ENCODE results near the gene NUP153.

The NUP153 gene

DNA sequence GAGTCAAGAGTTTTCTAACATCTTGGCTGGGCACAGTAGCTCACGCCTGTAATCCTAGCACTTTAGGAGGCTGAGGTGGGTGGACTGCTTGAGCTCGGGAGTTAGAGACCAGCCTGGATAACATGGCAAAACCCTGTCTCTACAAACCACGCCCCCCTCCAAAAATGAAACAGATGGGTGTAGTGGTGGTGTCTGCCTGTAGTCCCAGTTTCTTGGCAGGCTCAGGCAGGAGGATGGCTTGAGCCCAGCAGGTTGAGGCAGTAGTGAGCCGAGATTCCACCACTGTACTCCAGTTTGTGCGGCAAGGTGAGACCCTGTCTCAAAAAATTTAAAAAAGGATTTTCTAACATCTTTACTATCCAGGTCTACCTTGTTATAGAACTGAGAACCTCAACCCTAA, 84.6 kb downstream of the NUP153 start:
- Histone ChIP-seq H3K79me1 (replicated peaks; ENCODE audit: low read length, poor library complexity, severe bottlenecking) (peaks cover 22% of the 10 kb centered on the region), H4K91ac (ENCODE audit: low read length) (no peak overlapping the region), H3K9me3 (ENCODE audit: control insufficient read depth, low read length) (no peaks in the 10 kb centered on the region), H3K23ac (ENCODE audit: low read length in 2 of 2) (no peak overlapping the region), H2BK15ac (ENCODE audit: low read depth, poor library complexity, severe bottlenecking) (no peak overlapping the region), H2BK5ac (ENCODE audit: low read depth, low read length, poor library complexity, severe bottlenecking) (no peak overlapping the region), H3K27ac (ENCODE audit: low read length, poor library complexity, severe bottlenecking) (no peak overlapping the region), H3K27me3 (ENCODE audit: control insufficient read depth in 1 of 2, insufficient read depth in 1 of 2, low read length in 2 of 2) (no peaks in the 10 kb centered on the region), H4K8ac (ENCODE audit: low read length) (no peak overlapping the region), H2AK5ac (ENCODE audit: low read length, severe bottlenecking) (no peak overlapping the region), H2BK12ac (ENCODE audit: low read length in 2 of 2) (no peak overlapping the region), H3K36me3 (ENCODE audit: control insufficient read depth in 1 of 2, insufficient read depth in 2 of 2, low read depth in 1 of 2, low read length in 2 of 2) (peaks cover 17 to 85% of the 10 kb centered on the region in 2 experiments), H2BK120ac (ENCODE audit: low read depth, low read length) (no peak overlapping the region), H3K4me3 (ENCODE audit: insufficient read depth in 1 of 2, low read depth in 1 of 2, low read length in 2 of 2) (no peak overlapping the region), H3K14ac (ENCODE audit: low read length in 2 of 2) (no peak overlapping the region), H3K18ac (ENCODE audit: low read depth in 1 of 2, low read length in 2 of 2) (no peak overlapping the region), H2AFZ (ENCODE audit: low read depth, low read length) (no peak overlapping the region), H3K4me2 (ENCODE audit: low read length, poor library complexity, severe bottlenecking) (no peak overlapping the region), H3K9ac (ENCODE audit: low read length) (no peak overlapping the region), H3K4ac (ENCODE audit: low read depth in 1 of 2, low read length in 2 of 2) (no peak overlapping the region), H3K4me1 (ENCODE audit: control insufficient read depth, insufficient read depth, low read depth, low read length) (no peaks in the 10 kb centered on the region)
- DNase-seq, result no peak
- WGBS, result 96% methylated on average over 3 of the region's 5 CpGs

DNA sequence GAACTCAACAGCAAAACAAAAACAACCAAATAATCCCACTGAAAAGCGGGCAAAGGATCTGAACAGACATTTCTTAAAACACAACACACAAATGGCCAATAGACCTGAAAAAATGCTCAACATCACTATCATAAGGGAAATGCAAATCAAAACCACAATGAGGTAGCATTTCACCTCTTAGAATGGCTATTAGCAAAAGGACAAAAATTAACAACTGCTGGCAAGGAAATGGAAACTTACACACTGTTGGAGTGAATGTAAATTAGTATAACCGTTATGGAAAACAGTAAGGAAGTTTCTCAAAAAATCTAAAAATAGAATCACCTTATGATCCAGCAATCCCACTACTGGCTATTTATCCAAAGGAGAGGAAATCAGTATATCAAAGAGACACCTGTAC, 85.7 kb downstream of the NUP153 start:
- no peak overlapping the region for H3K4me2 ChIP-seq (ENCODE audit: low read length, poor library complexity, severe bottlenecking)
- H2AK5ac ChIP-seq (ENCODE audit: low read length, severe bottlenecking), result no peak overlapping the region

GRCh38 chr6:17615794-17616193, 90.9 kb downstream of the NUP153 start:
- Histone ChIP-seq H3K36me3 (ENCODE audit: control insufficient read depth in 1 of 2, insufficient read depth in 2 of 2, low read depth in 1 of 2, low read length in 2 of 2) (peaks cover 11 to 76% of the 10 kb centered on the region in 2 experiments), H3K4ac (ENCODE audit: low read depth in 1 of 2, low read length in 2 of 2) (no peak overlapping the region), H3K18ac (ENCODE audit: low read depth in 1 of 2, low read length in 2 of 2) (no peak overlapping the region), H3K27me3 (ENCODE audit: control insufficient read depth in 1 of 2, insufficient read depth in 1 of 2, low read length in 2 of 2) (no peaks in the 10 kb centered on the region), H3K9ac (ENCODE audit: low read length) (no peak overlapping the region), H3K14ac (ENCODE audit: low read length in 2 of 2) (no peak overlapping the region), H3K23ac (ENCODE audit: low read length in 2 of 2) (no peak overlapping the region), H3K4me3 (ENCODE audit: insufficient read depth in 1 of 2, low read depth in 1 of 2, low read length in 2 of 2) (no peak overlapping the region), H2BK15ac (ENCODE audit: low read depth, poor library complexity, severe bottlenecking) (no peak overlapping the region), H2BK12ac (ENCODE audit: low read length in 2 of 2) (no peak overlapping the region), H3K79me1 (replicated peaks; ENCODE audit: low read length, poor library complexity, severe bottlenecking) (peaks cover 15% of the 10 kb centered on the region), H2AK5ac (ENCODE audit: low read length, severe bottlenecking) (no peak overlapping the region), H2AFZ (ENCODE audit: low read depth, low read length) (no peak overlapping the region), H3K4me2 (ENCODE audit: low read length, poor library complexity, severe bottlenecking) (no peak overlapping the region), H2BK120ac (ENCODE audit: low read depth, low read length) (no peak overlapping the region), H4K91ac (ENCODE audit: low read length) (no peak overlapping the region), H3K4me1 (ENCODE audit: control insufficient read depth, insufficient read depth, low read depth, low read length) (no peaks in the 10 kb centered on the region), H2BK5ac (ENCODE audit: low read depth, low read length, poor library complexity, severe bottlenecking) (no peak overlapping the region), H4K8ac (ENCODE audit: low read length) (no peak overlapping the region), H3K9me3 (ENCODE audit: control insufficient read depth, low read length) (no peaks in the 10 kb centered on the region), H3K27ac (ENCODE audit: low read length, poor library complexity, severe bottlenecking) (no peak overlapping the region)
- 96% methylated on average over 2 of the region's 4 CpGs for WGBS
- no peak for DNase-seq

More for the DNA sequence above, 85.7 kb downstream of the NUP153 start:
- DNase-seq, result no peak
- H3K4me3 ChIP-seq (ENCODE audit: insufficient read depth in 1 of 2, low read depth in 1 of 2, low read length in 2 of 2), result no peak overlapping the region
- no peak overlapping the region for H2BK5ac ChIP-seq (ENCODE audit: low read depth, low read length, poor library complexity, severe bottlenecking)
- H3K4ac ChIP-seq (ENCODE audit: low read depth in 1 of 2, low read length in 2 of 2), result no peak overlapping the region
- H3K18ac ChIP-seq (ENCODE audit: low read depth in 1 of 2, low read length in 2 of 2), result no peak overlapping the region
- no peaks in the 10 kb centered on the region for H3K9me3 ChIP-seq (ENCODE audit: control insufficient read depth, low read length)
- H4K8ac ChIP-seq (ENCODE audit: low read length), result no peak overlapping the region
- no peak overlapping the region for H2BK120ac ChIP-seq (ENCODE audit: low read depth, low read length)
- H3K4me1 ChIP-seq (ENCODE audit: control insufficient read depth, insufficient read depth, low read depth, low read length), result no peaks in the 10 kb centered on the region
- H3K79me1 ChIP-seq (replicated peaks; ENCODE audit: low read length, poor library complexity, severe bottlenecking), result peaks cover 26% of the 10 kb centered on the region
- no peak overlapping the region for H3K9ac ChIP-seq (ENCODE audit: low read length)
- H3K14ac ChIP-seq (ENCODE audit: low read length in 2 of 2), result no peak overlapping the region
- no peak overlapping the region for H2BK15ac ChIP-seq (ENCODE audit: low read depth, poor library complexity, severe bottlenecking)
- no peaks in the 10 kb centered on the region for H3K27me3 ChIP-seq (ENCODE audit: control insufficient read depth in 1 of 2, insufficient read depth in 1 of 2, low read length in 2 of 2)
- H3K36me3 ChIP-seq (ENCODE audit: control insufficient read depth in 1 of 2, insufficient read depth in 2 of 2, low read depth in 1 of 2, low read length in 2 of 2), result peaks cover 23 to 85% of the 10 kb centered on the region in 2 experiments
- no peak overlapping the region for H3K23ac ChIP-seq (ENCODE audit: low read length in 2 of 2)
- no peak overlapping the region for H3K27ac ChIP-seq (ENCODE audit: low read length, poor library complexity, severe bottlenecking)
- no peak overlapping the region for H2AFZ ChIP-seq (ENCODE audit: low read depth, low read length)
- H2BK12ac ChIP-seq (ENCODE audit: low read length in 2 of 2), result no peak overlapping the region
- WGBS, result 100% methylated on average over 1 of the region's 2 CpGs
- no peak overlapping the region for H4K91ac ChIP-seq (ENCODE audit: low read length)

GRCh38 chr6:17612048-17612447, 94.7 kb downstream of the NUP153 start:
- H3K4me3 ChIP-seq (ENCODE audit: insufficient read depth in 1 of 2, low read depth in 1 of 2, low read length in 2 of 2), result no peak overlapping the region
- 97% methylated on average over 3 of the region's 4 CpGs for WGBS
- no peak overlapping the region for H3K27ac ChIP-seq (ENCODE audit: low read length, poor library complexity, severe bottlenecking)
- no peak overlapping the region for H2AK5ac ChIP-seq (ENCODE audit: low read length, severe bottlenecking)
- no peaks in the 10 kb centered on the region for H3K9me3 ChIP-seq (ENCODE audit: control insufficient read depth, low read length)
- H3K4ac ChIP-seq (ENCODE audit: low read depth in 1 of 2, low read length in 2 of 2), result no peak overlapping the region
- DNase-seq, result no peak
- H3K4me2 ChIP-seq (ENCODE audit: low read length, poor library complexity, severe bottlenecking), result no peak overlapping the region
- no peak overlapping the region for H2BK120ac ChIP-seq (ENCODE audit: low read depth, low read length)
- H4K8ac ChIP-seq (ENCODE audit: low read length), result no peak overlapping the region
- no peak overlapping the region for H2BK5ac ChIP-seq (ENCODE audit: low read depth, low read length, poor library complexity, severe bottlenecking)
- H2BK12ac ChIP-seq (ENCODE audit: low read length in 2 of 2), result no peak overlapping the region
- H3K36me3 ChIP-seq (ENCODE audit: control insufficient read depth in 1 of 2, insufficient read depth in 2 of 2, low read depth in 1 of 2, low read length in 2 of 2), result peaks cover 6 to 76% of the 10 kb centered on the region in 2 experiments
- no peak overlapping the region for H3K23ac ChIP-seq (ENCODE audit: low read length in 2 of 2)
- no peak overlapping the region for H2BK15ac ChIP-seq (ENCODE audit: low read depth, poor library complexity, severe bottlenecking)
- H2AFZ ChIP-seq (ENCODE audit: low read depth, low read length), result no peak overlapping the region
- no peaks in the 10 kb centered on the region for H3K27me3 ChIP-seq (ENCODE audit: control insufficient read depth in 1 of 2, insufficient read depth in 1 of 2, low read length in 2 of 2)
- no peak overlapping the region for H3K9ac ChIP-seq (ENCODE audit: low read length)
- no peak overlapping the region for H4K91ac ChIP-seq (ENCODE audit: low read length)
- peaks cover 6% of the 10 kb centered on the region for H3K79me1 ChIP-seq (replicated peaks; ENCODE audit: low read length, poor library complexity, severe bottlenecking)
- H3K4me1 ChIP-seq (ENCODE audit: control insufficient read depth, insufficient read depth, low read depth, low read length), result no peaks in the 10 kb centered on the region
- H3K18ac ChIP-seq (ENCODE audit: low read depth in 1 of 2, low read length in 2 of 2), result no peak overlapping the region
- H3K14ac ChIP-seq (ENCODE audit: low read length in 2 of 2), result no peak overlapping the region

Data from mesenchymal stem cell (in vitro differentiated cells and primary cell).